GM12892 (cell line): Measurements from ENCODE around the gene PCNX2.

ENCODE experiments used
- POLR2A ChIP-seq: IDR thresholded peaks from 2 replicates; pipeline ENCODE4 v1.6.1; 2011; ENCODE audit warnings: low read depth, low read length, control low read depth
- POLR2AphosphoS5 ChIP-seq: IDR thresholded peaks from 2 replicates; pipeline ENCODE4 v1.6.1; 2011; ENCODE audit warnings: low read depth, low read length, control low read depth
- TAF1 ChIP-seq: IDR thresholded peaks from 2 replicates; pipeline ENCODE4 v1.6.1; 2011; ENCODE audit warnings: low read depth, mild to moderate bottlenecking, control low read depth, low read length, borderline replicate concordance

GRCh38 chr1:233004451-233004850 lies 291.1 kb downstream of the PCNX2 start:
- no peak for TF ChIP-seq POLR2A
- no peak for TF ChIP-seq POLR2AphosphoS5
- no peak for TF ChIP-seq TAF1
